Muscle layer of duodenum (tissue), 2 donors: ENCODE results near the gene F2.

Experiments
- H3K27ac ChIP-seq: one replicate; pipeline ENCODE4 v1.7.0; 2013; ENCODE audit warnings: mild to moderate bottlenecking, low read length
- H3K27me3 ChIP-seq: one replicate; pipeline ENCODE4 v1.7.0; 2013; ENCODE audit warnings: low read depth, mild to moderate bottlenecking, control low read depth, low read length
- H3K36me3 ChIP-seq, 2 donors: one replicate each; pipeline ENCODE4 v1.7.0; 2013; ENCODE audit warnings: low read length in 2 of 2, control low read depth in 1 of 2, mild to moderate bottlenecking in 1 of 2; ENCODE audit not compliant: insufficient read depth in 2 of 2, control insufficient read depth in 1 of 2
- H3K4me1 ChIP-seq, 2 donors: one replicate each; pipeline ENCODE4 v1.7.0; 2013; ENCODE audit warnings: low read length in 2 of 2, mild to moderate bottlenecking in 2 of 2, control low read depth in 1 of 2, moderate library complexity in 1 of 2; ENCODE audit not compliant: insufficient read depth in 2 of 2, control insufficient read depth in 1 of 2
- H3K4me3 ChIP-seq, 2 donors: one replicate each; pipeline ENCODE4 v1.7.0; 2013; ENCODE audit warnings: low read length in 2 of 2, low read depth in 1 of 2, mild to moderate bottlenecking in 1 of 2
- H3K9me3 ChIP-seq, 2 donors: one replicate each; pipeline ENCODE4 v1.7.0; 2013; ENCODE audit warnings: low read length in 2 of 2, control low read depth in 1 of 2, mild to moderate bottlenecking in 1 of 2; ENCODE audit not compliant: control insufficient read depth in 1 of 2
- donor health status: healthy.

The F2 gene

DNA sequence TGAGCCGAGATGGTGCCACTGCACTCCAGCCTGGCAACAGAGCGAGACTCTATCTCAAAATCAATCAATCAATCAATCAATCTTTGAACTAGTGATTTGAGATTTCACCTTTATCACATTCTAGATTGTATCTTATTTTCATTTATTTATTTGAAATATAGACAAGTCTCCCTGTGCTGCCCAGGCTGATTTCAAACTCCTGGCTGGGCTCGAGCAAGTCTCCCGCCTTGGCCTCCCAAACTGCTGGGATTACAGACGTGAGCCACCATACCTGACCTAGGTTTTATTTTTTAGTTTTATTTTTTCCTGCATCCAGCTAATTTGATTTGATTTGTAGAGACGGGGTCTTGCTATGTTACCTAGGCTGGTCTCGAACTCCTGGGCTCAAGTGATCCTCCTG, 17.1 kb downstream of the F2 start:
- Histone ChIP-seq H3K4me1 (no peaks in the 10 kb centered on the region), H3K9me3 (no peaks in the 10 kb centered on the region), H3K27ac (no peak overlapping the region), H3K27me3 (no peaks in the 10 kb centered on the region), H3K36me3 (peaks cover 0 to 2% of the 10 kb centered on the region in 2 donors), H3K4me3 (no peak overlapping the region)

DNA sequence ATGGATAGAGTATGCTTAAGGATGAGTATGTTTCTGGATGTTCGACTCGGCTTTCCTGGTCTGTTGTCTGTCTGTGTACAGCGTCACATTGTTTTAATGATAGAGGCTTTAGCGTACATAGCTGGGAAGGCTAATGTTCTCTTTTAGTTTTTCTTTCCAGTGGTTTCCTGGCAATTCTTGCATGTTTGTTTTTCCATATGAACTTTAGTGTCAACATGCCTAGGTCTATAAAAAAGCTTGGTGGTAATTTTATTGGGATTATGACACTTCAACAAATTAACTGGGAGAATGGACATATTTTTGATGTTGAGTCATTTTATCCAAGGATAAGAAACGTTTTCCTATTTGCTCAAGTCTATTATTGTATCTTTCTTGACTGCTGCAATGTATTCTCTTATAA, 17.6 kb downstream of the F2 start:
- Histone ChIP-seq H3K9me3 (no peaks in the 10 kb centered on the region), H3K27ac (no peak overlapping the region), H3K36me3 (peaks cover under 1 to 6% of the 10 kb centered on the region in 2 donors), H3K4me1 (no peaks in the 10 kb centered on the region), H3K27me3 (no peaks in the 10 kb centered on the region), H3K4me3 (no peak overlapping the region)

DNA sequence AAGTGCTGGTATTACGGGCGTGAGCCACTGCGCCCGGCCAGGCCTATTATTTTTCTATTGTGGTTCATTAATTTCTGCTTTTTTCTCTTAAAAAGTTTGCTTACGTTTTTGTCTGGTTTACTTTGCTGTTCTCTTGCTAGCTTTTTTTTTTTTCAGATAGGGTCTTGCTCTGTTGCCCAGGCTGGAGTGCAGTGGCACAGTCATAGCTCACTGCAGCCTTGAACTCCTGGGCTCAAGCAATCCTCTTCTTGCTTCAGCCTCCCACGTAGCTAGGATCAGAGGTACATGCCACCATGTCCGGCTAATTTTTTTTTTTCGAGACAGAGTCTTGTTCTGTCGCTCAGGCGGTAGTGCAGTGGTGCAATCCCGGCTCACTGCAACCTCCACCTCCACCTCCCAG, 18.7 kb downstream of the F2 start:
- Histone ChIP-seq H3K36me3 (peaks cover 7 to 16% of the 10 kb centered on the region in 2 donors), H3K4me1 (no peaks in the 10 kb centered on the region), H3K4me3 (no peak overlapping the region), H3K9me3 (no peaks in the 10 kb centered on the region), H3K27me3 (no peaks in the 10 kb centered on the region), H3K27ac (no peak overlapping the region)

DNA sequence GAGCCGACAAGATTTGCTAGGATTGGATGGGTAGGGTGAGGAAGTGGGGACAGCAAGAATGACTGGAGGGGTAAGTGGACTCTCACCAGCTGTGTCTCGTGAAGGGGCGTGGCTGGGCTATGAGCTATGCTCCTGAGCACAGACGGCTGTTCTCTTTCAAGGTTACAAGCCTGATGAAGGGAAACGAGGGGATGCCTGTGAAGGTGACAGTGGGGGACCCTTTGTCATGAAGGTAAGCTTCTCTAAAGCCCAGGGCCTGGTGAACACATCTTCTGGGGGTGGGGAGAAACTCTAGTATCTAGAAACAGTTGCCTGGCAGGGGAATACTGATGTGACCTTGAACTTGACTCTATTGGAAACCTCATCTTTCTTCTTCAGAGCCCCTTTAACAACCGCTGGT, 19.9 kb downstream of the F2 start:
- peaks cover 12 to 22% of the 10 kb centered on the region in 2 donors for H3K36me3 ChIP-seq
- H3K27me3 ChIP-seq = no peaks in the 10 kb centered on the region
- no peak overlapping the region for H3K27ac ChIP-seq
- no peaks in the 10 kb centered on the region for H3K9me3 ChIP-seq
- H3K4me1 ChIP-seq = peaks cover 0 to 8% of the 10 kb centered on the region in 2 donors
- H3K4me3 ChIP-seq = no peak overlapping the region

DNA sequence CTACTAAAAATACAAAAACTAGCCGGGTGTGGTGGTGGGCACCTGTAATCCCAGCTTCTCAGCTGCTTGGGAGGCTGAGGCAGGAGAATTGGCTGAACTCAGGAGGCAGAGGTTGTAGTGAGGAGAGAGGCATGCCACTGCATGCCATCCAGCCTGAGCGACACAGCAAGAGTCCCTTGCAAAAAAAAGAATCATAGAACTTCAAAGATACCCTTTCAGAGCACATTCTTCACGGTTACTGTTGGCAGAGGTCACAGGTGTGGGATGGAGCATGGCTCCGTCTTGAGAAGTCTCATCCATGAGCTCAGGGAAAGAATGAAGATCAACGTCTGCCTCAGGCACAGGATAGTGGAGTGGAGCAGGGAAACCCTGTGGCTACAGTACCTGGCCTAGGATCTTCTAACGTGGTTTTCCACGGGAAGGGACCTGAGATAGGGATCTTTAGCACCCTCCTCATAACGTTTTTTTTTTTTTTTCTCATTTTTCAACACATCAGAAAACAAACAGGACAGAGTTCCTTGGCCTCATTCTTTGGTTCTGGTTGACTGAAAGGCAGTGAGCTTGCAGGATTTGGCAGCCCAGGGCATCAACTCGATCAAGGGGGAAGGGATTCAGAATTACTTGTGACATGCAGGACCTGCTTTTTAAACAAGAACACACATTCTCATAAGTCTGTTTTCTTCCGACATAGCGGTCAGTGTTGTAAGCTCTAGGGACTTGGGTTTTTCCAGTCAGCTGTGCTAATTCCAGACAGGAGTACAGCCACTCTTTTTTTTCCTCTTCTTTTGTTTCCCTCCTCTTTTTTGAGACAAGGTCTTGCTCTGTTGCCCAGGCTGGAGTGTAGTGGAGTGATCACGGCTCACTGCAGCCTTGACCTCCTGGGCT, 22.8 kb downstream of the F2 start:
- no peaks in the 10 kb centered on the region for H3K9me3 ChIP-seq
- peaks cover 0 to 17% of the 10 kb centered on the region in 2 donors for H3K4me1 ChIP-seq
- no peak overlapping the region for H3K27ac ChIP-seq
- H3K27me3 ChIP-seq = no peaks in the 10 kb centered on the region
- no peak overlapping the region for H3K4me3 ChIP-seq
- H3K36me3 ChIP-seq = peaks cover 36 to 51% of the 10 kb centered on the region in 2 donors

DNA sequence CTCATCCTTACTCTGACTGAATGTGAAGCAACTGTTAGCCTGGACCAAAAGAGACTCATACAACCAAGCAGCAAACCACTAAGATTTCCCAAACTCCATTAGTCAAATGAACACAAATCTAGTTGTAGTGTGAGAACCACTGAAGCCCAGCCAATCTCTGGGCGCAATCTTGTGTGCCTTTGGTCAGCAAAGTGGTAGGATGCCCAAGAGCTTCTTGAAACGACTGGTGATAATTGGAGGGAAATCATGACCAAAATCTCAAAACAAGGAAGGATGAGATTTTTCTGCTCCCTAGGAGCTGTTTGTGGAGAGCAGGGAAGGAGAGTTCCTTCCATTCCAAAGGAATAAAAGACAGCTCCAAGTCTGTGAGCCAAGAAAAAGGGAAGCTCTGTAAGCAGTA, 24.0 kb downstream of the F2 start:
- Histone ChIP-seq H3K36me3 (peaks cover 37 to 63% of the 10 kb centered on the region in 2 donors), H3K9me3 (no peaks in the 10 kb centered on the region), H3K4me1 (peaks cover 0 to 17% of the 10 kb centered on the region in 2 donors), H3K4me3 (no peak overlapping the region), H3K27me3 (no peaks in the 10 kb centered on the region), H3K27ac (no peak overlapping the region)

DNA sequence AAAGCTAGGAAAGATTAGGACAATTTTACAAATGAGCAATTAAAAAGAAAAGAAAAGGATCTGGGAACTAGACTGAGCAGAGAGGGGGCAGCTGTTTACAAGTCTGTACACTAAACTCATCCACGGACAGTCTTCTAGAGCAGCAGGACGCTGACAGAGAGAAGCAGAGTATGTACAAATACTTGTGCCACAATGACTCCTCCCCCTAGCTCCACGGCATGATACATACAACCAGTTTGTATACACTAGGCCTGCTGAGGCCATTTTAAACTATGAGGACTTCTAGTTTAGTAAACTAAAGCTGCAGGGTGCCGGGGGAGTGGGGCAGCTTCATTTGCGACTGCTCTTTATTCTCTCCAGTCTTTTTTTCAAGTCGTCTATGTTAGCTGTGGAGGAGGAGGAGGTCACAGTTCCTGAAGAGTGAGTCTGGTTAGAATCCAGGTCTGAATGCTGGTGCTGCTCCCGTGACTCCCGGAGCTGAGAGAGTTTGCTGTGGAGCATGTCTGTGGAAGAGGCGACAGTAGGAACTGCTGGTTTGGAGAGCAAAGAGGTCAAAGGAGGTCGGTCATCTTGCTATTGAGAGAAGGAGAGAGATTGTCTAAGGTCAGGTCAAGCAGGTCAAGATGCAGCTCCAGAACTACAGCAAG, 24.8 kb downstream of the F2 start:
- Histone ChIP-seq H3K27ac (no peak overlapping the region), H3K27me3 (no peaks in the 10 kb centered on the region), H3K4me1 (peaks cover 0 to 17% of the 10 kb centered on the region in 2 donors), H3K4me3 (no peak overlapping the region), H3K9me3 (no peaks in the 10 kb centered on the region), H3K36me3 (peaks cover 41 to 69% of the 10 kb centered on the region in 2 donors)

DNA sequence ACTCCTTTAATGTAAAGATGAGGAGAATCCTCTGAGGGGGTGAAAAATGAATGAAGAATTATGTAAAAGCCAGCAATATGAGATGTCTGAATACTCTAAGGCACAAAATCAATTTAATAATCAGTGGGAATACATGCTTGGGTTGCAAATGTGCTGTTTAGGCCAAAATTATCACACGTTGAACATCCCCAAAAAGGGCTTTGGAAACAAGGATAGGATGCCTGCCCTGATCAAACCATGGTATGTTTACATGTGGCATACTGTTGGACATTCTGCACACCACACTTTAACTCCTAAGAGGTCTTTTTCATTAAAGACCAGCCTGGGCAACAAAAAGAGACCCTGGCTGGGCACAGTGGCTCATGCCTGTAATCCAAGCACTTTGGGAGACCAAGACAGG, 26.3 kb downstream of the F2 start:
- Histone ChIP-seq H3K27ac (no peak overlapping the region), H3K27me3 (no peaks in the 10 kb centered on the region), H3K9me3 (no peaks in the 10 kb centered on the region), H3K36me3 (peaks cover 51 to 81% of the 10 kb centered on the region in 2 donors), H3K4me1 (peaks cover 0 to 17% of the 10 kb centered on the region in 2 donors), H3K4me3 (no peak overlapping the region)

DNA sequence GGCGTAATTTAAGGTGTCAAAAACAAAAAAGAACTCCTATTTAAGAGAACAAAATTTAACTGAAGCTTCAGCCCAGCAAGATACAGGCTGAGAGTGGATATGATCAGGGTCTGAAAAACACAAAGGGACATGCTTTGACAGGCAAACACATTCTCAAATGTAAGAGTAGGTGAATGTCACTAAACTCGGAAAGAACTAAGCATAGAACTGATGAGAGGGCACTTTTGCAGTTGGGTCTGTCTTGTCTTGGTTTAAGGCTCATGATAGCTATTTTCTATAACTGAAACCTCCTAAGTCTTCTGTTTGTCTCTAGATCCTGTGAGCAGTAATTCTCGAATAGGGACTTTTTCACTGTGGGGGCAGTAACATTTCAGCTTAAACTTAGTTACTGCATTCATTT, 27.0 kb downstream of the F2 start:
- H3K27ac ChIP-seq = no peak overlapping the region
- H3K36me3 ChIP-seq = peaks cover 57 to 87% of the 10 kb centered on the region in 2 donors

DNA sequence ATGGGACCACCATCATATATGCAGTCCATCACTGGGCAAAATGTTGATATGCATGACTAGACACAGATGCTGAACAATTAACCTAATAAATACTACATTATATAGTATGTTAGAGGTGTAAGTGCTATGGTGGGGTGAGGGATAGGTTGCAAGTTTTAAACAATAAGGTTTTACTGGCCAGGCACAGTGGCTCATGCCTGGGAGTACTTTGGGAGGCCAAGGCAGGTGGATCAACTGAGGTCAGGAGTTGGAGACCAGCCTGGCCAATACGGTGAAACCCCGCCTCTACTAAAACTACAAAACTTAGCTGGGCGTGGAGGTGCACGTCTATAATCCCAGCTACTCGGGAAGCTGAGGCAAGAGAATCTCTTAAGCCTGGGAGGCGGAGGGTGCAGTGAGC, 28.1 kb downstream of the F2 start:
- Histone ChIP-seq H3K27me3 (no peaks in the 10 kb centered on the region), H3K4me1 (peaks cover 0 to 17% of the 10 kb centered on the region in 2 donors), H3K4me3 (no peak overlapping the region), H3K36me3 (peaks cover 59 to 85% of the 10 kb centered on the region in 2 donors), H3K27ac (no peak overlapping the region), H3K9me3 (no peaks in the 10 kb centered on the region)

More for the DNA sequence above, 27.0 kb downstream of the F2 start:
- Histone ChIP-seq H3K4me3 (no peak overlapping the region), H3K27me3 (no peaks in the 10 kb centered on the region), H3K9me3 (no peaks in the 10 kb centered on the region), H3K4me1 (peaks cover 0 to 17% of the 10 kb centered on the region in 2 donors)

DNA sequence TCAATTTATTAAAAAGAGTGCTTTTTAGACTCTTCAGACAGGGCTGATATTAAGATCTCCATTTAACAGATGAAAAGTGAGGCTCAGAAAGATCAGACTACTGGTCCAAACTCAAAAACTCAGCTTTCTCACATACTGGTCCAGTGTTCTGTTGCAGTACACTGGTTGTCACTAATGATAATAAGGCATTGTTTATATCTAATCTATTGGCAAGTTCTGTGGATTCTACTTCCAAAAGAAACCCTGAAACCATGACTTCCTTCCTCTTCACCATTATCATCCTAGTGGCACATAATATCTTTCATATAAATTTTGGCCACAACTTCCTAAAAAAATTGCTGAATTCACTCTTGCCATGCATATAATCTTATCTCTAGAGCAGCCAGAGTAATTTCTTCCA, 36.9 kb downstream of the F2 start:
- no peak overlapping the region for H3K4me3 ChIP-seq
- peaks cover 54 to 76% of the 10 kb centered on the region in 2 donors for H3K36me3 ChIP-seq
- H3K4me1 ChIP-seq = no peaks in the 10 kb centered on the region
- no peaks in the 10 kb centered on the region for H3K27me3 ChIP-seq
- H3K9me3 ChIP-seq = no peaks in the 10 kb centered on the region
- H3K27ac ChIP-seq = no peak overlapping the region
